Suppressor macrophage treated with lipopolysaccharide for 1 hour (primary cell): ENCODE measurements around the gene COG7.
"Not testable (repeated sequence)": the region's sequence is repeated elsewhere in the genome, so short reads cannot be mapped to it uniquely, and the experiment has no call there.

Experiments used
- DNase-seq, 3 donors: peaks; one replicate each; pipeline ENCODE4 v3.0.0-alpha.2; 2020 to 2022

COG7 gene

GRCh38 chr16:23382279-23382678 lies 70.7 kb downstream of the COG7 start:
- DNase-seq: no peak

GRCh38 chr16:23381702-23382101 lies 71.3 kb downstream of the COG7 start:
- DNase-seq: not testable (repeated sequence)

- DNase-seq: no peak
Measured at GRCh38 chr16:23380501-23380951, 72.5 kb downstream of the COG7 start.

GRCh38 chr16:23379707-23380106 lies 73.3 kb downstream of the COG7 start:
- no peak for DNase-seq

- DNase-seq: no peak
Measured at GRCh38 chr16:23378921-23379320, 74.1 kb downstream of the COG7 start.

GRCh38 chr16:23378256-23378655 lies 74.7 kb downstream of the COG7 start:
- no peak for DNase-seq

- DNase-seq: no peak
Measured at GRCh38 chr16:23377071-23377931, 75.7 kb downstream of the COG7 start.

GRCh38 chr16:23375643-23376042 lies 77.3 kb downstream of the COG7 start:
- DNase-seq: no peak

- DNase-seq: no peak
Measured at GRCh38 chr16:23374721-23375510, 78.1 kb downstream of the COG7 start.

GRCh38 chr16:23373436-23374219 lies 79.4 kb downstream of the COG7 start:
- DNase-seq: no peak

- DNase-seq: no peak
Measured at GRCh38 chr16:23371368-23371767, 81.6 kb downstream of the COG7 start.

GRCh38 chr16:23369416-23369815 lies 83.6 kb downstream of the COG7 start:
- no peak for DNase-seq

- DNase-seq: no peak
Measured at GRCh38 chr16:23368469-23368868, 84.5 kb downstream of the COG7 start.

GRCh38 chr16:23367988-23368387 lies 85.0 kb downstream of the COG7 start:
- DNase-seq: no peak

GRCh38 chr16:23367564-23367963 lies 85.4 kb downstream of the COG7 start:
- no peak for DNase-seq

GRCh38 chr16:23366341-23366740 lies 86.6 kb downstream of the COG7 start:
- not testable (repeated sequence) for DNase-seq

GRCh38 chr16:23365602-23366240 lies 87.3 kb downstream of the COG7 start:
- DNase-seq: peak in 1 of 3 donors; percentile 0

GRCh38 chr16:23362460-23363317 lies 90.3 kb downstream of the COG7 start:
- no peak for DNase-seq

GRCh38 chr16:23359092-23359760 lies 93.8 kb downstream of the COG7 start:
- no peak for DNase-seq

- no peak for DNase-seq
Measured at GRCh38 chr16:23357761-23358290, 95.2 kb downstream of the COG7 start.

- no peak for DNase-seq
Measured at GRCh38 chr16:23356941-23357340, 96.0 kb downstream of the COG7 start.
